Measurements from ENCODE around the gene DUOX1.

DUOX1 gene

DNA sequence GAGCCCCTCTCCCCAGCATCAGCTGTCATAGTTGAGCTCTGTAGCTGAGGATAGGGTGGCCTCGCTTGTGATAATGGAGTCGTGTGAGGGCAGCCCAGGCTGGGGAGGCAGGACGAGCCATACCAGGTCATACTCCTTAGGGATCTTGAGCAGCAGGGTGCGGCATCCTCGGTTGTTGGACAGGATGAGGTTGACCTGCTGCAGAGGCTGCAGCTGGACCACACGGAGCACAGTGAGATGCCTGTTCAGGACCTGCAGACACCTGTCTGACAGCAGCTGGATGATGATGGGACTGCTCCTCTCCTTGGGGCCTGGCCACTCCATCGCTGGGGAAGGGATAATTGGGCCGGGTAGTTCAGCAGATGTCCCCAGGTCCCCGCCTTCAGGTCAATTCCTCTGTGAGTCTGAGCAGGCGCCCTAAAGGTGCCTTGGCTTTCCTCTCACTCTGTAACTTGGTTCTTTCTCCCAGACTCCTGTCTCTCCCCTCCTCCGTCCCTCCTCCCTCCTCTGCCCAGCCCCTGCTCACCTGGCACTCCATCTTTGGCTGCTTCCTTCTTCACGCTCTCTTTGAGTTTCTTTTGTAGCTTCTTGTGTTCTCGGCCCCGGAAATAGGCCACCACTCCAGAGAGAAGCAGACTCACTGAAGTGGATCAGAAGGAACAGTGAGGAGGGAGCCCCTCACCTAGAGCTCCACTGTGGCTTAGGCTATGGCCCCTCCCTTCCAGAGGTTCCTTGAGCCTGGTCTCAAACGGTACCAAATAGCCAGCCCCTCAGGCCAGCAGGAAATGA lies 23.6 kb upstream of the DUOX1 start:
- no peak for DNase-seq

DNA sequence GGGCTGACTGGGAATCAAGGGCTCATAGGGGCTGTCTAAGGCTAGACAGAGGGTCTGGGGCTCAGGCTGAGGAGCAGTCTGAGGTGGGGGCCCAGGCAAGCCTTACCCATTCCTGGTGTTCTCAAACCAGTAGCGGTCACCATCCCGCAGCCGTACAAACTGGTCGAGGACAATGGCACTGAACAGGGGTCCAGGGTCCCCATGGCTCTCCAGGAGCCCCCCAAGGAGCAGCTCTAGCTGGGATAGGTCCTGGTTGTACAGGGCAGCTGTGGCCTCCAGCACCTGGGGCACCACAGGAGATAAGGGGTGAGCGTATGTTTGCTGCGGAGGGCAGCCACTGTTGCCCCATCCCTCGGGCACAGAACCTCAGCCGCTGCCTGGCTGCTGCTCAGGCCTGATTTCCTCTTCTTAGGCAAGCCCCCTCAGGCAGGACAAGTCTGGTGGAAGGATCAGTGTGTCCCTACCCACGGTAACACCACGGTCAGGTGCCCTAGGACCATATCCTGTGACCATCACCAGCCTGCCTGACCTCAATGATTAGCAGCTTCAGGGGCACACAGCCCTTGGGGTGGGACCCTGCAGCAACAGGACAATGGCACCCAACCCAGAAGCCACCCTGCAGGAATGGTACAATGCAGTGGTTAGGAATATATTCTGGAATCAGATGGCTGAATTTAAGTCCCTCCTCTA lies 21.7 kb upstream of the DUOX1 start:
- DNase-seq = no peak

DNA sequence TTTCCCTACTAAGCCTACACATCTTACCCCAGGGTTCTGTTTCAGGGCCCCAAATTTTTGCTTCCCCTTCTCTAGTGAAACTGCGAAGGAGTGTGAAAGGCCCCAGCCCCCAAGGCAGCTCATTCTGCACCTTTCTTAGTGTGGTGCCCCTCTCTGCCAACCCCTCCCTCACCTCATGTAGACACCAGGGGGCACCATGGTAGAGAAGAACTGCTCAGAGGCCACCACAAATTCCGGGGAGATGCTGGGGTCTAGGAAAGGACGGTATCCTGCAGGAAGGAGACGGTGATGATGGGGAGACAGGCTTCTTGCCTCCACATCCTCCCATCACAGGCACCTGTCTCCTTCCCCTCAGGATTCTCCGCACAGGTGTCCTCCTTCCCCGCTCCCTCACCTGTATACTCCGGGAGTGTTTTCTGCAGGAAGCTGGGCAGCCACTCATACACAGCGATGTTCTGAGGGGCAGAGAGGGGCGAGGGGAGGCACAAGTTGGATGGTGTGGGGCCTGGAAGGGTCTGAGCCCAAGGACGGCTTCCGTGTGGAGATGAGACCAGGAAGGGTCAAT lies 19.5 kb upstream of the DUOX1 start:
- DNase-seq = no peak

DNA sequence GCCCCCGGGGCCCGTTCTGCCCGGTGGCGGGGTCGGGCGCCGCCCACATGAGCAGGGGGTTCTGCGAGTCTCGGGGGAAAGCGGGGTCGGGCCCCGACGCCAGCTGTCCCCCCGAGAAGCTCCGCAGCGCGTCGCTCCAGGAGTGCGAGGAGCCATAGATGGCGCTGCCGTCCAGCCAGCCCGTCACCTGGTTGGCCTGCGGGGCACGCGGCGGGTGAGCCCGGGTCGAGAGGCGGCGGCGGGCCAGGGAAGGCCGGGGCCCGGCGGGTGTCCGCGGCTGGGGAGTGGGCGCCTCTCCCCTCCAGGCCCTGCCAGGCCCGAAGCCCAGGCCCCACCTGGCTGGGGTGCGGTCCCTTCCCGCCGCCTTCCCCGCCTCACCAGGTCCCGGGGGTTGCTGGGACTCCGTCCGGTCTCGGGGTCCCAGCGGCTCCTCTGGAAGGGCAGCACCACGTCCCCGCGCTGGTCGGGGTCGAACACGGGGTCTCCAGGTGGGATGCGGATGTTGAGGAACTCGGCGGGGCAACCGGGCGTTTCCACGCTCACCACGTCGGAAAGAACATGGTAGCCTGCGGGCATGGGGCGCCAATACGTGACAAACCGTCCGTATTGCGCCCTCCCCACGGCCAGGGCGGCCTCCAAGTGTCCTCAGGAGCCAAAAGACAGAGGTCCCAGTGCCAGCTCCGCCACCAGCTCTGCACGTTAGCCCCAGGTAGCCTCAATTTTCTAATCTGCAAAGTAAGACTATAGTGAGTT lies 18.2 kb upstream of the DUOX1 start:
- DNase-seq = no peak

DNA sequence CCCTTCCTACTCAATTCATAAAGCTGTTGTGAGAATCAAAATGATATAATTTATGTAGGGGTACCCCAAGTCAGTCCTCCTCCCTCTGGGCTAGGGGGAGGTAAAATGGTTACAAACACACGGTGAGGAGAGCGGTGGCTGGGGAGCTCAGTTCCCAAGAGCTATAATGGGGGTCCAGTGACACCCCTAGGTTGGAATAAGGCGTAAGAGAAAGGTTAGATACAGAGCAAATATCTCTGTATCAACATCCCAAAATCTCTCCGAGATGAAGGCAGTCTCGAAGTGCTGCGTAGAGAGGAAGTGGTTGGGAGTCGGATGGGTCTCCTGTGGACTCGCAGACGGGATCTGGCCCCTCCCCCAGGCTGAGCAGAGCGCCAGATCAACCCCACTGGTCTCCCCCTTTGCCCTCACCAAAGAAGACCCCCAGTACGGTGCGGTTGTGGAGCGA lies 17.6 kb upstream of the DUOX1 start:
- DNase-seq = no peak

DNA sequence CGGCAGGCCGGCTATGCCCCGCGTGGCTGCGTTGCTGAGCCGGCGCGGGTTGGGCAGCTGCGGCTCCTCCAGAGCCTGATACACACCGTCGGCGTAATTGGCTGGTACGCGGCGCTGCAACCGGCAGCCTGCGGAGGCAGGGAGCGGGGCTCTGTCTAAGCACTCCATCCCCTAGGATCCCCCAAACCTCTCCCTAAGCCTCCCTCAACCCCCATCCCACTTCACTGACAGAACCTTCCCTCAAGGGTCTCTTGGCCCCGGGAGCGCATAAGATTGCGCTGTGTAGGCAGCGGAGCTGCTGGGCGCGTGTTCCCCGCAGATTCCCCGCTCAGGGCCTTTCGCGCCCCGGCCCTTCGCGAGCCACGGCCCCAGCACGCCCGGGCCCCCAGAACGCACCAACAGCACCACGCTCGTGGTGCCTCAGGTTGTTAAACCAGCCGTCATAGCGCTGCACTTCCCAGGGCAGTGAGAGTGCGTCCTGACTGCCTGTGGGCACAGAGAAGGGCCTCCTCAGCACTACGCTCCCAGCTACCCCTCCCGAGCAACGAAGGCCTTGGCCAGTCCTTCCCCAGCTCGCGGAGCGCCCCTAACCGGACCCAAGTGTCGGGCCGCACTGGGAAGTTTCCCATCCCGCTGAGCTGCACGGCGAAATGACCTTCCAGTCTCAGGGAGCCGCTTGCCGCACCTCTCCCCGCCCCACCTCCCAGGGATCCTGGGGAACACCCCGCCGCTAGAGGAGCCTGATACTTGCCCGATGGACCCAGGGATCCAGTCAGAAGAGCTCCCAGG lies 17.0 kb upstream of the DUOX1 start:
- DNase-seq = peak; percentile 44

DNA sequence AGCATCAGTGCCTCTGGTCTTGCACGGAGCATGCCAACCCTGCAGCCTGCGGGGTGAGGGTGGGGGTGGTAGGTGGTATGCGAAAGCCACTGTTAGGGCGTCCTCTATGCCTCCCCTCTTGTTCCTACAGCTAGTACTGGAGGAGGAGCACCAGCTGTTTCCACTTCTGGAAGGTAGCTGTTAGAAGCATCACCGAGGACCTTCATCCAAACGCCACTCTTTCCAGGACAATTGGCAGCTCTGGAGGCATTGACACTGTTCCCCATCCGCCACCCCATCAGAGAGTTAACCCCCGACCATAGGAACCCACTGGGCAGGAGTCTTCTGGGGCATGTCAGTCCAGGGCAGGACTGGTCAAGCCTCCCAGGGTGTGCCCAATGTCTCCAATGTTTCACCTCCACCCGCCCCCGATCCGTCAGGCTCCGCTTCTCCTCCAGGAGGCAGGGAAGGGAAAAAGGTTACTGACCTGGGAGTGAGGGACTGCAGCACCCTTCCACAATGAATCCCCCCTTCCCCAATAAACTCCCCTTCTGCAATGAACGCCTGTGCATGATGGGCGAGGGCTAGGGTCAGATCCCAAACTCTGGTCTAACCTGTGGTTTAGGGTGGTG lies 16.3 kb upstream of the DUOX1 start:
- DNase-seq = no peak

DNA sequence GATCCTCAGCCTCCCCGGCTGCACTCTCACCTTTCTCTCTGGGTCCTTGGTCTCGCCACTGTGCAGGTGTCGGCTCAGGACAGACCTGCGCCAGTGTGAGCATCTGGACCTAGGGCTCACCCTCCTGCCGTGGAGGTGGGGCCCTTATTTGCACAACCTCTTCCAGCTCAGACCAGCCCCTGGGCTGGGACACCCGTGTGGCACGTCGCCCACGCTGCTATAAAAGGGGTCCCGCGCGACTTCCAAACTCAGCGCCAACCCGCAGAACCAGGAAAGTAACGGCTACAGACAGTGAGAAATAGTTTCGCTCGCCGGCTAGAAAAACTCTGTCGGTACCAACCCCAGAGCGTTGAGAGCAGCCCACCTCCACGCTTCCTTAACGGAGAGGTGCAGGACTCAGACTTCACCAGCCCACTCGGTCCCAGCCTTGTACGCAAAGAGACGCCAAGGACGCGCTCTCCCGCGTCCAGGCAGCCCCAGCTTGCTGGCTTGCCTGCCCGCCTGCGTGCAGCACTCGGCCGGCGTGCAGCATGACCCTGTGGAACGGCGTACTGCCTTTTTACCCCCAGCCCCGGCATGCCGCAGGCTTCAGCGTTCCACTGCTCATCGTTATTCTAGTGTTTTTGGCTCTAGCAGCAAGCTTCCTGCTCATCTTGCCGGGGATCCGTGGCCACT lies 15.6 kb upstream of the DUOX1 start, which contains the start of the genes DUOX2 and DUOXA2:
Gene DUOX2, minus strand, starts transcription at position 97 of the 675 bp plus-strand sequence. CDS start 761 bp downstream, outside the sequence.
Gene DUOXA2, plus strand, starts transcription at position 251 of the 675 bp plus-strand sequence. Its CDS starts 280 bp downstream, at position 531.
- DNase-seq = no peak

DNA sequence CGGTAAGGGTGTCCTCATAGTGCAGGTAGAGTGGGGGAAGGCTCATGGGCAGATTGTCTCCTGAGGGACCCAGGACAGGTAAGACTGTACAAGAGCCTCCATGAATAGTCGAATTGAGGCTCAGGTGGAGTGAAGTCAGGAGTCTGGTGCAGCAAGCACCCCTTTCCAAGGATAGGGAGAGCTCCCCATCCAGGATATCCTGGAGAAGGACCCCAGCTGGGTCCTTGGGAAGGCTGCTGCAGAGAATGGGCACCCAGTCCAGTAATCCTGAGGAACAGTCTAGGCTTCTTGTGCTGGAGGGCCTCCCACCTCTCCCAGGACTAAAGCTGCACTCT lies 15.1 kb upstream of the DUOX1 start:
- DNase-seq = no peak

DNA sequence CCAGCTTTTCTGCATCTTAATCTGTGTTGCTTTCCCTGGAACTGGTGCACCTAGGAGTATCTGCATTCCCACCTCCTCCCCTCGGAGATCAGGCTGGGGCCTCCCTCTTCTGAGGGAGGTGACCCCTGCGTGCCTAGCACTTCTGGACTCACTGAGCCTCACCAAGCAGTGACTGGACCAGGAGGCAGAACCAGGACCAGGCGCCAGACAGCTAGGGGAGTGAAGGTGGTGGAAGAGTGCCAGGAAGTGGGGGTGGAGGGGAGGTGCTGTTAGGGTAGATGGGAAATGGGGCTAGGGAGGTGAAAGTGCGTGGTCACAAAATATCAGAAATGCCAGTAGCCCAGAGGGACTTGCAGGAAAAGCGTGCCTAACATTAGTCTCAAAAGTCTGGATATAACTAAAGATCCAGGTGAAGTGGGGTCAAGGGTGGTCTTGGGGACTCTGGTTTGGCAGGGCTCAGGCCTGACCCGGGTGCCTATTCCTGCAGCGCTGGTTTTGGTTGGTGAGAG lies 14.4 kb upstream of the DUOX1 start:
- DNase-seq = no peak

DNA sequence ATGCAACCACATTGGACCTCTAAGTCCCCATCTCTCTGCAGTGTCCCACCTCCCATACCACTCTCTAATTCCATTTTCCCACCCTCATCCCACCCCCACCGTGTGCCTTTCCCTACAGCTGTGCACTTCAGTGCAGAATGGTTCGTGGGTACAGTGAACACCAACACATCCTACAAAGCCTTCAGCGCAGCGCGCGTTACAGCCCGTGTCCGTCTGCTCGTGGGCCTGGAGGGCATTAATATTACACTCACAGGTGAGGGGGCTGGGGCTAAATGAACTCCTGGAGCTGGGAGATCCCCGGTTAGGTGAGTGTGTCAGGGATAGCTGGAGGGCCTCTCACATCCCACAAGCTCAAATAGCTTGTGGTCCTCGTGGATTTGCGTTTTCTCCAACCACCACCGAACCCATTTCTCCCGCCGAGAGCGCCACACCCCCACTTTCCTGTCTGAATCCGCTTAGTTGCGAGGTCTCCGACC lies 13.8 kb upstream of the DUOX1 start:
- DNase-seq = no peak

DNA sequence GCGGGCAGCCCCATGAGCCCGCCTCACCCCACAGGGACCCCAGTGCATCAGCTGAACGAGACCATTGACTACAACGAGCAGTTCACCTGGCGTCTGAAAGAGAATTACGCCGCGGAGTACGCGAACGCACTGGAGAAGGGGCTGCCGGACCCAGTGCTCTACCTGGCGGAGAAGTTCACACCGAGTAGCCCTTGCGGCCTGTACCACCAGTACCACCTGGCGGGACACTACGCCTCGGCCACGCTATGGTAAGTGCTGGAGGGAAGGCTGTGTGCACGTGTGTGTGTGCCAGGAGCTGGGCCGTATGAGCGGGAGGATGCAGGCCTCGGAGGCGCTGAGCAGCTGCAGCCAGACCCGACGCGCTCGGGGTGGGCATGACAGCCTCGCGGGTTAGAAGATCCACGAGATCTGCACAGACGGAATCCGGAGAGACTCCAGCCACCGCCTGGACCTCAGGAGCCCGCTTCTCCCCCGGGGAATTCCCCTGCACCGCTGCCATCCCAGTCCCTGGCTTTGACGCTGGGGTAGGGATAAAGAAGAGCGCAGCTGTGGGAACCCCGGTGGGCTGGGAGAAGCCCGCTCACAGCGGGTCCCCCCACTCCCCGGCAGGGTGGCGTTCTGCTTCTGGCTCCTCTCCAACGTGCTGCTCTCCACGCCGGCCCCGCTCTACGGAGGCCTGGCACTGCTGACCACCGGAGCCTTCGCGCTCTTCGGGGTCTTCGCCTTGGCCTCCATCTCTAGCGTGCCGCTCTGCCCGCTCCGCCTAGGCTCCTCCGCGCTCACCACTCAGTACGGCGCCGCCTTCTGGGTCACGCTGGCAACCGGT lies 13.1 kb upstream of the DUOX1 start:
- no peak for DNase-seq

DNA sequence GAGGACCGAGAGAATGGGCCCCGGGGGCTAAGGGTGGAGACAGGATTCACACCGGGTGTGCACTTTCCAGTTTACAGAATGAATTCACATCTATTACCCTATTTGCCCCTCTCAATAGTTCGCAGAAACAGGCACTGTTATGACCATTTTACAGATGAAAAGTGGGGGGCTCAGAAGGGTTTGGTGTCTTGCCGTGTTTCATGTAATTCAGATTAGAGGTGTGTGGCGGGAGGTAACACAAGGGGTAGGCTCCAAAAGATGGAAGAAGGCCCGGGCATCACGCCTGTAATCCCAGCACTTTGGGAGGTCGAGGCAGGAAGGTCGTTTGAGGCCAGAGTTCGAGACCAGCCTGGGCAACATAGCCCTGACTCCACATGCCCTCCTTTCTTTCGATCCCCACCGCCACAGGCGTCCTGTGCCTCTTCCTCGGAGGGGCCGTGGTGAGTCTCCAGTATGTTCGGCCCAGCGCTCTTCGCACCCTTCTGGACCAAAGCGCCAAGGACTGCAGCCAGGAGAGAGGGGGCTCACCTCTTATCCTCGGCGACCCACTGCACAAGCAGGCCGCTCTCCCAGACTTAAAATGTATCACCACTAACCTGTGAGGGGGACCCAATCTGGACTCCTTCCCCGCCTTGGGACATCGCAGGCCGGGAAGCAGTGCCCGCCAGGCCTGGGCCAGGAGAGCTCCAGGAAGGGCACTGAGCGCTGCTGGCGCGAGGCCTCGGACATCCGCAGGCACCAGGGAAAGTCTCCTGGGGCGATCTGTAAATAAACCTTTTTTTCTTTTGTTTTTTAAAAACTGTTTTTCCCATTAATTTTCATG lies 12.3 kb upstream of the DUOX1 start:
- DNase-seq = no peak

DNA sequence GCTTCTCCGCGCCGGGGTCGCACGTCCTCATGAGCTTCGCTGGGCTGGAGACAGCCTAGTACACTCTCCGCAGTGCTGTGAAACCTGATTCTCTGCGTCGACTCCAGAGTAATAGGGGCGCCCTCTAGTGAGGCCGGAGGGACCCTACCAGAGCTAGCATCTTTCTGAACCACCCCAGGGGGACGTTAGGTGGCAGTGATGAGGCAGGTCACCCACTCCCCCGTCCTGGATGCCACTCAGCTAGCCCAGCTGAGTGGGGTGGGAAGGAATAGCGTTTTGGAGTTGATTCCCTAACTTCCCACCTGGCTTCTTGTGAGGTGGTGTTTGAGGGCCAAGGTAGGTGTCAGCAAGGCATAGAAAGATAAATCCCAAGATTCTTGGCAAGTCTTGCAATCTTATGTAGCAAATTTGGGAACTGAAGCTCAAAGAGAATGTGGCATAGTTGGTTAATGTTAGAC lies 11.6 kb upstream of the DUOX1 start:
- peak; percentile 96 for DNase-seq

DNA sequence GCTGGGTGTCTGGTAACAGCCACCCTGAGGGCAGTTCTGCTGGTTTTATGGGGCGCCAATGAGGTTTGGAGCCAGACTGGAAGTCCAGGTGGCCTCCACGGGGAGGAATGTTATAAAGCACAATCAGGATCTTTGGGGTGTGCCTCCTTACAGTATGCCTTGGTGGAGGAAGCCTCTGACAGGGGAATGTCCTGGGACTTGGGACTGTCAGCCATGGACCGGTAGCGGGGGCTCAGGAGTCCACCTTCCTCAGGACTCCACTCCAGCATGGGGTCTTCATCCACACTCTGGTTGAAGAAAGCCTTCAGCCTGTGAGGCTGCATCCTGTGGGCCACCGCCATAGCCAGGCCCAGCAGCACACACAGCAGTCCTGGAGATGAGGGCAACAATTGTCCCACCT lies 10.8 kb upstream of the DUOX1 start:
- no peak for DNase-seq

DNA sequence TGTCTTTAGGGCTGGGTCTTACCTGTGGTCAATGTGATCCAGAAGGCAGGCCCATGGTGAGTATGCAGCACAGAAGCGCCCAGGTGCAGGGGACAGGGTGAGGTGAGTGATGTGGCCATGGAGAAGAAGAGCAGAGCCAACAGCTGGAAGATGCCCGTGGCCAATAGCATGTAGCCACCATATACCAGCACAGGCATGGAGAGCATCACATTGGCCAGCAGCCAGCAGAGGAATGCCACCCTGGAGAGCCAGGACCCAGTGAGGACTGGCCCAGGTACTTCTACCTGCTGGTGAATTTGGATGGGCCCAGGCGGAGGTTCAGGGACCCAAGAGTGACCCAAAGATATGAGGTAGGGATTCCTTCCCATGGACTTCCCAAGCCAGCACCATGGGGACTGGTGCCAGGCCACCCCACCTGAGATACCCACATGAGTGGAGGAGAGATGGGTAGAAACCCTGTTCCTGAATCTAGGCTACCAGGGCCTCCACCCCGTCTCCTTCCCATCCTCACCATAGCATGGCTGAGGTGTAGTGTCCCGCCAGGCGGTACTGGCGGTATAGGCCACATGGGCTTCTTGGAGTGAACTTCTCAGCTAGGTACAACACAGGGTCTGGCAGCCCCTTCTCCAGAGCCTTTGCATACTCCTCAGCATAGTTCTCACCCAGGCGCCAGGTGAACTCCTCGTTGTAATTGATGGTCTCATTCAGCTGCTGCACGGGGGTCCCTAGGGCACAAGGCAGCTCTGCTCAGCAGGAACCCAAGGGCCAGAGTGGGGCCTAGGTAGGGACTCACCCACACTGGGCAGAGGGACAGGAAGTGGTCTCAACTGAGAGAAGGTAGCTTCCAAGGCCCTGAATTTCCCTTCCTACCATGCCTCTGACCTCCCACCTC lies 9.5 kb upstream of the DUOX1 start:
- DNase-seq = no peak

DNA sequence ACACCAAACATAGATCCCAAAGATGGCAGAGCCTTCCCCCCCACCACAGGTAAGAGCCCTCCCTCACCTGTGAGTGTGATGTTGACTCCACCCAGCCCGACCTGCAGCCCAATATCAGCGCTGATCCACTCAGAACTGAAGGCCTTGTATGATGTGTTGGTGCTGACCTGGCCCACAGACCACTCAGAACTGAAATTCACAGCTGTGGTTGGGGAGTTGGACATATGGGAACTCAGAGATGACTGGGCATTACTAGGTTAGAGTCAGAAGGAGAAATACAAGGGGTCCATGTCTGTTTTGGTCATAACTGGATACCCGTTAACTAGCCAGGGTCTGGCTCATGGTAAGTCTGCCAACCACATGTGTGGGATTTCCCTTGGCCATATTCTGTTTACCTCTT lies 8.8 kb upstream of the DUOX1 start:
- DNase-seq = no peak

All from NCI-H2171 (cell line).